ENCODE measurements around the gene RBKS.
"Not testable (repeated sequence)": the region's sequence is repeated elsewhere in the genome, so short reads cannot be mapped to it uniquely, and the experiment has no call there.

Gene RBKS

GRCh38 chr2:27754831-27755230 is 135.4 kb downstream of the RBKS start:
- no peak for TF ChIP-seq POLR2A (IDR thresholded peaks at IDR 0.05; ENCODE audit: low read depth, low read length)
- FAIRE-seq, result no peak
- DNase-seq (ENCODE audit: insufficient read length, low spot score), result no peak

GRCh38 chr2:27754138-27754588 is 136.0 kb downstream of the RBKS start:
- DNase-seq (ENCODE audit: insufficient read length, low spot score), result peak; percentile 68
- FAIRE-seq, result peak; percentile 81
- TF ChIP-seq POLR2A (IDR thresholded peaks at IDR 0.05; ENCODE audit: low read depth, low read length), result no peak

- TF ChIP-seq POLR2A (IDR thresholded peaks at IDR 0.05; ENCODE audit: low read depth, low read length), result no peak
- FAIRE-seq (no peak), DNase-seq (ENCODE audit: insufficient read length, low spot score) (no peak)
Measured at GRCh38 chr2:27752551-27753237, 137.5 kb downstream of the RBKS start.

- FAIRE-seq (no peak), DNase-seq (ENCODE audit: insufficient read length, low spot score) (no peak)
- no peak for TF ChIP-seq POLR2A (IDR thresholded peaks at IDR 0.05; ENCODE audit: low read depth, low read length)
Measured at GRCh38 chr2:27751377-27751776, 138.8 kb downstream of the RBKS start.

GRCh38 chr2:27748803-27749554 is 141.2 kb downstream of the RBKS start:
- FAIRE-seq, result not testable (repeated sequence)

GRCh38 chr2:27747827-27748352 is 142.3 kb downstream of the RBKS start:
- no peak for FAIRE-seq
- no peak for TF ChIP-seq POLR2A (IDR thresholded peaks at IDR 0.05; ENCODE audit: low read depth, low read length)

More at GRCh38 chr2:27748803-27749554, 141.2 kb downstream of the RBKS start:
- DNase-seq (ENCODE audit: insufficient read length, low spot score), result not testable (repeated sequence)

GRCh38 chr2:27746325-27746724 is 143.9 kb downstream of the RBKS start:
- FAIRE-seq (no peak), DNase-seq (ENCODE audit: insufficient read length, low spot score) (no peak)
- TF ChIP-seq POLR2A (IDR thresholded peaks at IDR 0.05; ENCODE audit: low read depth, low read length), result no peak

More at GRCh38 chr2:27747827-27748352, 142.3 kb downstream of the RBKS start:
- no peak for DNase-seq (ENCODE audit: insufficient read length, low spot score)

- not testable (repeated sequence) for DNase-seq (ENCODE audit: insufficient read length, low spot score); FAIRE-seq
Measured at GRCh38 chr2:27745494-27745893, 144.7 kb downstream of the RBKS start.

GRCh38 chr2:27742571-27742970 is 147.6 kb downstream of the RBKS start:
- no peak for TF ChIP-seq POLR2A (IDR thresholded peaks at IDR 0.05; ENCODE audit: low read depth, low read length)
- DNase-seq (ENCODE audit: insufficient read length, low spot score) (no peak), FAIRE-seq (no peak)

GRCh38 chr2:27741673-27742072 is 148.5 kb downstream of the RBKS start:
- FAIRE-seq, result no peak
- DNase-seq (ENCODE audit: insufficient read length, low spot score), result no peak
- no peak for TF ChIP-seq POLR2A (IDR thresholded peaks at IDR 0.05; ENCODE audit: low read depth, low read length)

- DNase-seq (ENCODE audit: insufficient read length, low spot score) (no peak), FAIRE-seq (no peak)
- TF ChIP-seq POLR2A (IDR thresholded peaks at IDR 0.05; ENCODE audit: low read depth, low read length), result no peak
Measured at GRCh38 chr2:27739058-27739373, 151.2 kb downstream of the RBKS start.

- TF ChIP-seq POLR2A (IDR thresholded peaks at IDR 0.05; ENCODE audit: low read depth, low read length), result no peak
- no peak for FAIRE-seq
- DNase-seq (ENCODE audit: insufficient read length, low spot score), result no peak
Measured at GRCh38 chr2:27738349-27739057, 151.7 kb downstream of the RBKS start.

- DNase-seq (ENCODE audit: insufficient read length, low spot score), result no peak
- TF ChIP-seq POLR2A (IDR thresholded peaks at IDR 0.05; ENCODE audit: low read depth, low read length), result no peak
- no peak for FAIRE-seq
Measured at GRCh38 chr2:27737676-27738348, 152.4 kb downstream of the RBKS start.

GRCh38 chr2:27736890-27737204 is 153.3 kb downstream of the RBKS start:
- DNase-seq (ENCODE audit: insufficient read length, low spot score), result no peak
- no peak for TF ChIP-seq POLR2A (IDR thresholded peaks at IDR 0.05; ENCODE audit: low read depth, low read length)
- FAIRE-seq, result no peak

Data from H54 (cell line).